IMR-90 (cell line): Measurements from ENCODE around the gene MDH1B. TPM values are rescaled to one million over a fixed set of nuclear protein-coding genes. Genes with fewer than 3 reads are reported as not detected.

Experiments used
- microRNA-seq, 2 experiments: library from miRNA; stranded (forward) in 1 of 2; unstranded in 1 of 2; fragments of 10-50 nt in 1 of 2; fragments of <30 nt in 1 of 2; gene quantifications in 1 of 2; microRNA quantifications in 1 of 2; one replicate each; pipeline versions ENCODE3 to v1.1.0; 2013 to 2020; ENCODE audit not compliant: insufficient read depth in 1 of 2, insufficient read length in 1 of 2, unreplicated experiment in 1 of 2
- polyA plus RNA-seq, 3 experiments: library from polyadenylated mRNA; depleted of rRNA; stranded (reverse); fragments of >200 nt; gene quantifications; 2 replicates each; pipeline ENCODE4 v1.2.3, GENCODE V29; 2012; ENCODE audit warnings: low replicate concordance in 1 of 3
- small RNA-seq, 5 experiments: library from RNA; depleted of rRNA; stranded (forward); fragments of <200 nt; gene quantifications; one replicate each; pipeline ENCODE3, GENCODE V24; 2012
- total RNA-seq: library from RNA; depleted of rRNA; stranded (reverse); fragments of >200 nt; gene quantifications from 2 replicates; pipeline ENCODE4 v1.2.3, GENCODE V29; 2012; rRNA removed

MDH1B gene
- total and polyA plus RNA-seq, 2 of the 4 experiments (the other 2 are of a cell fraction): 0.38 to 0.54 TPM

Small RNA genes within 50 kb of the gene (microRNA-seq; reads per million reads assigned to microRNA genes)
- gene MIR3130-1 (ENCODE audit: unreplicated experiment) (not detected), gene MIR3130-2 (ENCODE audit: insufficient read depth in 1 of 2, insufficient read length in 1 of 2, unreplicated experiment in 1 of 2) (0 reads per million in 2 experiments), gene RF00019 (ENCODE audit: insufficient read depth, insufficient read length) (not detected)

Small RNA genes within 50 kb of the gene (small RNA-seq; reads per million reads assigned to genes)
- gene MIR3130-2: 0 reads per million in 5 experiments
- 0 reads per million in 5 experiments for gene RF00019

Other genes with a start within 250 kb of the MDH1B start
- gene FAM237A, start 122.8 kb downstream of the MDH1B start, total RNA-seq: not detected in 2 replicates
- not detected in 2 replicates for gene FAM237A, start 122.8 kb downstream of the MDH1B start, polyA plus RNA-seq (2012; rRNA removed)
- not detected in 2 replicates for gene DYTN, start 46.9 kb downstream of the MDH1B start, total RNA-seq
- gene DYTN, start 46.9 kb downstream of the MDH1B start, polyA plus RNA-seq (2012; rRNA removed): not detected in 2 replicates
- gene FASTKD2, start 278 bp upstream of the MDH1B start, total RNA-seq: 50.4 and 70.3 TPM in 2 replicates
- 17.6 and 18.5 TPM in 2 replicates for gene FASTKD2, start 278 bp upstream of the MDH1B start, polyA plus RNA-seq (2012; rRNA removed)
- gene CPO, start 174.2 kb upstream of the MDH1B start, total RNA-seq: not detected in 2 replicates
- gene CPO, start 174.2 kb upstream of the MDH1B start, polyA plus RNA-seq (2012; rRNA removed): not detected in 2 replicates